ENCODE data around the gene STXBP1. TPM values are rescaled to one million over a fixed set of nuclear protein-coding genes. Genes with fewer than 3 reads are reported as not detected.

STXBP1 gene
- total and polyA plus RNA-seq, 2 of the 13 experiments (the other 11 are each of a cell fraction or from before 2014, with no cell fraction given): 2.9 TPM

DNA sequence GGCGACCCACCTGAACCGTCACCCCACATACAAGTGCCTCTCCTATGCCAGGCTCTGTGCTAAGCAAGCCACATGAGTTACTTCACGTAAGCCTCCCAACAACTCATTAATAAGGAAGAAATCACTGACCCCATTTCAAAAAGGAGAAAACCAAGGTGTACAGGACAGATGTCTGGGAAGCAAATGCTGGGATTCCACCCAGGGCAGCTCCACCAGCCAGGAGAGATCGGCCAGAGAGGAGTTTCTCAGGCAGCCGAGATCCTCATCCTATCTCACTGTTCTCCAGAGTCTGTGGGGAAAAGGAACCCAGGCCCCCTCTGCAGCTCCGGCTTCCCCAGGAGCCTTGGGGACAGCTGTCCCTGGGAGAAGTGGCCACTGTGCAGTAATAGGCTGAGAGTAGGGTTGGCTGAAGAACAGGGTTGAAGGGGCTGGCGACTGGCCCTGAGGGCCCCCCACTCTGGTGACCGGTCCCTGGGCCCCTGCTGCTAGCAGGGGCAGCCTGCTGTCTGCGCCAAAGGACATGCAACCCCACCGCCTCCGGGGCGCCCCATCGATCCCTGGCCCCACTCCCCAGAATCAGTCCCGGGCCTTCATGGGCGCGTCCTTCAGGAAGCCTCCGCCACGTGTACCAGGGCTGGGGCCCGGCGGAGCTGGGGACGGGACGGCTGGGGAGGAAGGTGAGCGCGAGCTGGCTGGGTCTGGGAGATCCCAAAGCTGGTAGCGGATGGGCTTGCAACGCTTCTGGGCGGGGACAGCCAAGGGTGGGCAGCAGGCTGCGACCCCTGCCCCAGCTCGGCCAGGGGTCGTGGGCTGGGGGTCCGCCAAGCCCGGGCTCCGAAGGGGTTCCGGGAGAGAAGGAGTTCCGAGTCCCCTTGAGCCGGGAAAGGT lies 44.1 kb upstream of the STXBP1 start (continued):
- peak; percentile 53; the same call in 1 of the 2 replicates for TF ChIP-seq ZNF274 (CRISPR knock-in tag; IDR thresholded peaks at IDR 0.05)
- 0 out of 2 replicates have a peak, but pooled peaks have one; percentile 13 for TF ChIP-seq EEA1 (CRISPR knock-in tag; IDR thresholded peaks at IDR 0.05; ENCODE audit: borderline replicate concordance)
- TF ChIP-seq, protein P1, sequence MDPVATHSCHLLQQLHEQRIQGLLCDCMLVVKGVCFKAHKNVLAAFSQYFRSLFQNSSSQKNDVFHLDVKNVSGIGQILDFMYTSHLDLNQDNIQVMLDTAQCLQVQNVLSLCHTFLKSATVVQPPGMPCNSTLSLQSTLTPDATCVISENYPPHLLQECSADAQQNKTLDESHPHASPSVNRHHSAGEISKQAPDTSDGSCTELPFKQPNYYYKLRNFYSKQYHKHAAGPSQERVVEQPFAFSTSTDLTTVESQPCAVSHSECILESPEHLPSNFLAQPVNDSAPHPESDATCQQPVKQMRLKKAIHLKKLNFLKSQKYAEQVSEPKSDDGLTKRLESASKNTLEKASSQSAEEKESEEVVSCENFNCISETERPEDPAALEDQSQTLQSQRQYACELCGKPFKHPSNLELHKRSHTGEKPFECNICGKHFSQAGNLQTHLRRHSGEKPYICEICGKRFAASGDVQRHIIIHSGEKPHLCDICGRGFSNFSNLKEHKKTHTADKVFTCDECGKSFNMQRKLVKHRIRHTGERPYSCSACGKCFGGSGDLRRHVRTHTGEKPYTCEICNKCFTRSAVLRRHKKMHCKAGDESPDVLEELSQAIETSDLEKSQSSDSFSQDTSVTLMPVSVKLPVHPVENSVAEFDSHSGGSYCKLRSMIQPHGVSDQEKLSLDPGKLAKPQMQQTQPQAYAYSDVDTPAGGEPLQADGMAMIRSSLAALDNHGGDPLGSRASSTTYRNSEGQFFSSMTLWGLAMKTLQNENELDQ (CRISPR knock-in tag; IDR thresholded peaks at IDR 0.05; ENCODE audit: borderline replicate concordance): no peak
- no peak for TF ChIP-seq ZNF556 (CRISPR knock-in tag; IDR thresholded peaks at IDR 0.05; ENCODE audit: borderline replicate concordance)
- no peak for TF ChIP-seq DNMT3B (CRISPR knock-in tag; conservative IDR thresholded peaks at IDR 0.05)
- TF ChIP-seq, protein P2, sequence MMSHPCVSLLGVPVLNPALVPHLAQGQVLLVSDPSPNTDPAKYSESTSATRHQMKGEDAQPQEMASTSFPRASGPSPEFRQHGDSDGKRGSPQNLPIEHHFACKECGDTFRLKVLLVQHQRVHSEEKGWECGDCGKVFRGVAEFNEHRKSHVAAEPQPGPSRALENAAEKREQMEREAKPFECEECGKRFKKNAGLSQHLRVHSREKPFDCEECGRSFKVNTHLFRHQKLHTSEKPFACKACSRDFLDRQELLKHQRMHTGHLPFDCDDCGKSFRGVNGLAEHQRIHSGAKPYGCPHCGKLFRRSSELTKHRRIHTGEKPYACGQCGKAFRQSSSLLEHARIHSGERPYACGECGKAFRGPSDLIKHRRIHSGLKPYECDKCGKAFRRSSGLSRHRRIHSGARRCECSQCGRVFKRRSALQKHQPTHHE (CRISPR knock-in tag; IDR thresholded peaks at IDR 0.05; ENCODE audit: borderline replicate concordance): 0 out of 2 replicates have a peak, but pooled peaks have one; percentile 32
- peak; percentile 60; the same call in 1 of the 2 replicates for TF ChIP-seq SNAPC2 (CRISPR knock-in tag; IDR thresholded peaks at IDR 0.05)
- TF ChIP-seq, protein P3, sequence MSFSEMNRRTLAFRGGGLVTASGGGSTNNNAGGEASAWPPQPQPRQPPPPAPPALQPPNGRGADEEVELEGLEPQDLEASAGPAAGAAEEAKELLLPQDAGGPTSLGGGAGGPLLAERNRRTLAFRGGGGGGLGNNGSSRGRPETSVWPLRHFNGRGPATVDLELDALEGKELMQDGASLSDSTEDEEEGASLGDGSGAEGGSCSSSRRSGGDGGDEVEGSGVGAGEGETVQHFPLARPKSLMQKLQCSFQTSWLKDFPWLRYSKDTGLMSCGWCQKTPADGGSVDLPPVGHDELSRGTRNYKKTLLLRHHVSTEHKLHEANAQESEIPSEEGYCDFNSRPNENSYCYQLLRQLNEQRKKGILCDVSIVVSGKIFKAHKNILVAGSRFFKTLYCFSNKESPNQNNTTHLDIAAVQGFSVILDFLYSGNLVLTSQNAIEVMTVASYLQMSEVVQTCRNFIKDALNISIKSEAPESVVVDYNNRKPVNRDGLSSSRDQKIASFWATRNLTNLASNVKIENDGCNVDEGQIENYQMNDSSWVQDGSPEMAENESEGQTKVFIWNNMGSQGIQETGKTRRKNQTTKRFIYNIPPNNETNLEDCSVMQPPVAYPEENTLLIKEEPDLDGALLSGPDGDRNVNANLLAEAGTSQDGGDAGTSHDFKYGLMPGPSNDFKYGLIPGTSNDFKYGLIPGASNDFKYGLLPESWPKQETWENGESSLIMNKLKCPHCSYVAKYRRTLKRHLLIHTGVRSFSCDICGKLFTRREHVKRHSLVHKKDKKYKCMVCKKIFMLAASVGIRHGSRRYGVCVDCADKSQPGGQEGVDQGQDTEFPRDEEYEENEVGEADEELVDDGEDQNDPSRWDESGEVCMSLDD (CRISPR knock-in tag; IDR thresholded peaks at IDR 0.05; ENCODE audit: borderline replicate concordance): peak; percentile 37; the same call in 1 of the 2 replicates
- TF ChIP-seq, protein P4, sequence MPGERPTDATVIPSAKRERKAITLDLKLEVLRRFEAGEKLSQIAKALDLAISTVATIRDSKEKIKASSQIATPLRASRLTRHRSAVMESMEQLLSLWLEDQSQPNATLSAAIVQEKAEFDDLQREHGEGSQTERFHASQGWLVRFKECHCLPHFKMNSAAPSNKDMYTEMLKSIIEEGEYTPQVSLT (CRISPR knock-in tag; IDR thresholded peaks at IDR 0.05; ENCODE audit: borderline replicate concordance, low read depth): no peak
- TF ChIP-seq BORCS8-MEF2B (CRISPR knock-in tag; IDR thresholded peaks at IDR 0.05): peak; percentile 63; the same call in 1 of the 2 replicates
- TF ChIP-seq ZNF7 (CRISPR knock-in tag; IDR thresholded peaks at IDR 0.05): no peak
- TF ChIP-seq, protein P5, sequence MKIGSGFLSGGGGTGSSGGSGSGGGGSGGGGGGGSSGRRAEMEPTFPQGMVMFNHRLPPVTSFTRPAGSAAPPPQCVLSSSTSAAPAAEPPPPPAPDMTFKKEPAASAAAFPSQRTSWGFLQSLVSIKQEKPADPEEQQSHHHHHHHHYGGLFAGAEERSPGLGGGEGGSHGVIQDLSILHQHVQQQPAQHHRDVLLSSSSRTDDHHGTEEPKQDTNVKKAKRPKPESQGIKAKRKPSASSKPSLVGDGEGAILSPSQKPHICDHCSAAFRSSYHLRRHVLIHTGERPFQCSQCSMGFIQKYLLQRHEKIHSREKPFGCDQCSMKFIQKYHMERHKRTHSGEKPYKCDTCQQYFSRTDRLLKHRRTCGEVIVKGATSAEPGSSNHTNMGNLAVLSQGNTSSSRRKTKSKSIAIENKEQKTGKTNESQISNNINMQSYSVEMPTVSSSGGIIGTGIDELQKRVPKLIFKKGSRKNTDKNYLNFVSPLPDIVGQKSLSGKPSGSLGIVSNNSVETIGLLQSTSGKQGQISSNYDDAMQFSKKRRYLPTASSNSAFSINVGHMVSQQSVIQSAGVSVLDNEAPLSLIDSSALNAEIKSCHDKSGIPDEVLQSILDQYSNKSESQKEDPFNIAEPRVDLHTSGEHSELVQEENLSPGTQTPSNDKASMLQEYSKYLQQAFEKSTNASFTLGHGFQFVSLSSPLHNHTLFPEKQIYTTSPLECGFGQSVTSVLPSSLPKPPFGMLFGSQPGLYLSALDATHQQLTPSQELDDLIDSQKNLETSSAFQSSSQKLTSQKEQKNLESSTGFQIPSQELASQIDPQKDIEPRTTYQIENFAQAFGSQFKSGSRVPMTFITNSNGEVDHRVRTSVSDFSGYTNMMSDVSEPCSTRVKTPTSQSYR (CRISPR knock-in tag; IDR thresholded peaks at IDR 0.05; ENCODE audit: borderline replicate concordance): no peak
- TF ChIP-seq NFATC3 (CRISPR knock-in tag; IDR thresholded peaks at IDR 0.05): 0 out of 2 replicates have a peak, but pooled peaks have one; percentile 7
- TF ChIP-seq, protein P6, sequence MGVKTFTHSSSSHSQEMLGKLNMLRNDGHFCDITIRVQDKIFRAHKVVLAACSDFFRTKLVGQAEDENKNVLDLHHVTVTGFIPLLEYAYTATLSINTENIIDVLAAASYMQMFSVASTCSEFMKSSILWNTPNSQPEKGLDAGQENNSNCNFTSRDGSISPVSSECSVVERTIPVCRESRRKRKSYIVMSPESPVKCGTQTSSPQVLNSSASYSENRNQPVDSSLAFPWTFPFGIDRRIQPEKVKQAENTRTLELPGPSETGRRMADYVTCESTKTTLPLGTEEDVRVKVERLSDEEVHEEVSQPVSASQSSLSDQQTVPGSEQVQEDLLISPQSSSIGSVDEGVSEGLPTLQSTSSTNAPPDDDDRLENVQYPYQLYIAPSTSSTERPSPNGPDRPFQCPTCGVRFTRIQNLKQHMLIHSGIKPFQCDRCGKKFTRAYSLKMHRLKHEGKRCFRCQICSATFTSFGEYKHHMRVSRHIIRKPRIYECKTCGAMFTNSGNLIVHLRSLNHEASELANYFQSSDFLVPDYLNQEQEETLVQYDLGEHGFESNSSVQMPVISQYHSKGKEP (CRISPR knock-in tag; IDR thresholded peaks at IDR 0.05): 0 out of 2 replicates have a peak, but pooled peaks have one; percentile 35

All from HepG2 (cell line).